Transverse colon (tissue), 4 donors: ENCODE results near the gene OR3A3.

Experiments
- CTCF ChIP-seq, 5 experiments: fragments of 200-600 bp in 3 of 5; fragments of 450-650 bp in 2 of 5; sonication (generic) in 3 of 5; IDR thresholded peaks; 1 replicate in 2 of 5; 2 replicates in 3 of 5; pipeline ENCODE4 v1.5.1; 2016 to 2017; ENCODE audit warnings: antibody characterized with exemption in 5 of 5, inconsistent platforms in 3 of 5, mild to moderate bottlenecking in 2 of 5, moderate library complexity in 1 of 5
- POLR2A ChIP-seq: fragments of 450-650 bp; IDR thresholded peaks from one replicate; pipeline ENCODE4 v1.6.1; 2016; ENCODE audit warnings: antibody characterized with exemption, mild to moderate bottlenecking, moderate library complexity
- POLR2AphosphoS5 ChIP-seq, 3 donors: sonication (generic); formaldehyde crosslinking; IDR thresholded peaks; one replicate each; pipeline ENCODE4 v1.6.1; 2016; ENCODE audit warnings: antibody characterized with exemption in 3 of 3

GRCh38 chr17:3447625-3448024 lies 36.5 kb downstream of the OR3A3 start:
- TF ChIP-seq CTCF (IDR thresholded peaks at IDR 0.05) (no peak), POLR2A (no peak), POLR2AphosphoS5 (IDR thresholded peaks at IDR 0.05) (no peak)
